MV-4-11 (cell line): ENCODE data around the gene TMEM38A.

Experiments
- DNase-seq: peaks from one replicate; lab custom pipeline; 2025; lab: John Stamatoyannopoulos, UW

The TMEM38A gene

GRCh38 chr19:16660763-16661479 lies at the start of gene TMEM38A:
Gene TMEM38A (plus strand): TSS chr19:16661139. CDS start chr19:16661218, 79 bp downstream.
- DNase-seq: no peak

GRCh38 chr19:16612636-16613035 lies 48.3 kb upstream of the TMEM38A start:
- DNase-seq: peak; percentile 40

- no peak for DNase-seq
Observed at GRCh38 chr19:16613841-16614240, 47.1 kb upstream of the TMEM38A start.

- DNase-seq: no peak
Observed at GRCh38 chr19:16614941-16615340, 46.0 kb upstream of the TMEM38A start.

- peak; percentile 73 for DNase-seq
Observed at GRCh38 chr19:16615808-16616207, 45.1 kb upstream of the TMEM38A start.

- DNase-seq: no peak
Observed at GRCh38 chr19:16618248-16618647, 42.7 kb upstream of the TMEM38A start.

GRCh38 chr19:16619457-16619856 lies 41.5 kb upstream of the TMEM38A start:
- DNase-seq: no peak

- no peak for DNase-seq
Observed at GRCh38 chr19:16620018-16620417, 40.9 kb upstream of the TMEM38A start.

- no peak for DNase-seq
Observed at GRCh38 chr19:16620584-16620983, 40.4 kb upstream of the TMEM38A start.

- no peak for DNase-seq
Observed at GRCh38 chr19:16621165-16621800, 39.7 kb upstream of the TMEM38A start.

GRCh38 chr19:16623066-16623465 lies 37.9 kb upstream of the TMEM38A start:
- no peak for DNase-seq

- DNase-seq: no peak
Observed at GRCh38 chr19:16623576-16623975, 37.4 kb upstream of the TMEM38A start.

GRCh38 chr19:16624236-16624635 lies 36.7 kb upstream of the TMEM38A start:
- no peak for DNase-seq

- DNase-seq: no peak
Observed at GRCh38 chr19:16625163-16625958, 35.6 kb upstream of the TMEM38A start.

- DNase-seq: no peak
Observed at GRCh38 chr19:16626796-16627192, 34.1 kb upstream of the TMEM38A start.

GRCh38 chr19:16627193-16627927 lies 33.6 kb upstream of the TMEM38A start:
- DNase-seq: no peak

GRCh38 chr19:16627928-16628182 lies 33.1 kb upstream of the TMEM38A start:
- no peak for DNase-seq

- DNase-seq: peak; percentile 91
Observed at GRCh38 chr19:16628183-16628983, 32.6 kb upstream of the TMEM38A start, which contains the start of gene MED26. Gene MED26 (minus strand): TSS chr19:16628204. CDS start chr19:16627943, 261 bp downstream.

- peak; percentile 52 for DNase-seq
Observed at GRCh38 chr19:16628984-16629691, 31.8 kb upstream of the TMEM38A start.

GRCh38 chr19:16631465-16631864 lies 29.5 kb upstream of the TMEM38A start:
- DNase-seq: no peak

GRCh38 chr19:16637535-16637934 lies 23.4 kb upstream of the TMEM38A start:
- DNase-seq: no peak
